ENCODE results near the gene HOXB6. TPM values are rescaled to one million over a fixed set of nuclear protein-coding genes. Genes with fewer than 3 reads are reported as not detected.

Gene HOXB6
- polyA plus RNA-seq, 2 of the 4 experiments (the other 2 are of a cell fraction): 10.2 to 14.7 TPM

GRCh38 chr17:48595278-48595999 is 9.3 kb downstream of the HOXB6 start:
- Histone ChIP-seq H3K27ac (no peak overlapping the region), H3K4me2 (no peak overlapping the region), H3K4me3 (no peak overlapping the region), H3K4me1 (peaks cover 17% of the 10 kb centered on the region), H3K9me3 (no peaks in the 10 kb centered on the region)
- no peak for FAIRE-seq
- ChIA-PET CTCF (interaction anchor here (0.7 to 5.9 kb wide), 13 partner anchors 13 to 569 kb away, joined by 3 to 64 read pairs (median 7); no protein-coding TSS in a partner anchor), POLR2A (interaction anchor here (1.4 kb wide), 1 partner anchor 9 kb away, joined by 3 read pairs; no protein-coding TSS in a partner anchor)
- TF ChIP-seq EP300 (IDR thresholded peaks at IDR 0.05): no peak
- TF ChIP-seq EHMT2 (IDR thresholded peaks at IDR 0.05; ENCODE audit: low read depth): no peak
- no peak for TF ChIP-seq BHLHE40 (IDR thresholded peaks at IDR 0.05; ENCODE audit: low read depth, low read length)
- no peak for TF ChIP-seq RNF2 (IDR thresholded peaks at IDR 0.05; ENCODE audit: borderline replicate concordance, low read depth)
- no peak for TF ChIP-seq ZC3H11A (IDR thresholded peaks at IDR 0.05)
- no peak for TF ChIP-seq POLR2A (IDR thresholded peaks at IDR 0.05; ENCODE audit: low read length)
- no peak for TF ChIP-seq TP53 (CRISPR knock-in tag; IDR thresholded peaks at IDR 0.05)
- TF ChIP-seq ESRRA (IDR thresholded peaks at IDR 0.05; ENCODE audit: borderline replicate concordance, low read length): no peak
- no peak for DNase-seq (ENCODE audit: low read depth in 1 of 2, low spot score in 1 of 2)
- no peak for ATAC-seq
- WGBS (ENCODE audit: missing lambda C conversion rate): 89% methylated on average over 25 of the region's 25 CpGs

- CTCF ChIA-PET: interaction anchor here (0.6 to 5.9 kb wide), 34 partner anchors 11 to 568 kb away, joined by 3 to 64 read pairs (median 4); no protein-coding TSS in a partner anchor
- peaks cover 10% of the 10 kb centered on the region for H3K4me1 ChIP-seq
- DNase-seq (ENCODE audit: low read depth in 1 of 2, low spot score in 1 of 2): no peak
- no peak for ATAC-seq
- H3K27ac ChIP-seq: peak overlapping the region in 1 of 2 experiments; percentile 60; a peak in 3 of 6 replicates
- FAIRE-seq: no peak
- POLR2A ChIA-PET: no interaction called here
- no peaks in the 10 kb centered on the region for H3K9me3 ChIP-seq
- peak overlapping the region; percentile 64 for H3K4me2 ChIP-seq
- TF ChIP-seq PHF8 (IDR thresholded peaks at IDR 0.05; ENCODE audit: borderline replicate concordance, low read depth): no peak
- no peak for TF ChIP-seq CHD4 (IDR thresholded peaks at IDR 0.05; ENCODE audit: borderline replicate concordance)
- no peak for TF ChIP-seq MAX (IDR thresholded peaks at IDR 0.05)
- TF ChIP-seq CEBPB (IDR thresholded peaks at IDR 0.05): no peak
- TF ChIP-seq PBX3 (IDR thresholded peaks at IDR 0.05): no peak
- no peak for TF ChIP-seq ESRRA (IDR thresholded peaks at IDR 0.05; ENCODE audit: borderline replicate concordance, low read length)
- no peak for TF ChIP-seq GATA3 (IDR thresholded peaks at IDR 0.05; ENCODE audit: borderline replicate concordance)
- no peak for TF ChIP-seq EP300 (IDR thresholded peaks at IDR 0.05)
- no peak for TF ChIP-seq BHLHE40 (IDR thresholded peaks at IDR 0.05; ENCODE audit: low read depth, low read length)
- no peak for TF ChIP-seq MAZ (IDR thresholded peaks at IDR 0.05; ENCODE audit: borderline replicate concordance, low read depth, low read length)
- TF ChIP-seq POLR2A (IDR thresholded peaks at IDR 0.05; ENCODE audit: low read length): no peak
- no peak for TF ChIP-seq USF2 (IDR thresholded peaks at IDR 0.05)
- TF ChIP-seq HES2 (IDR thresholded peaks at IDR 0.05): no peak
- TF ChIP-seq FOXS1 (CRISPR knock-in tag; IDR thresholded peaks at IDR 0.05): no peak
- TF ChIP-seq POLR2AphosphoS2 (conservative IDR thresholded peaks at IDR 0.05; ENCODE audit: low read length): no peak
- H3K4me3 ChIP-seq: no peak overlapping the region
- 92% methylated on average over 25 of the region's 25 CpGs for WGBS (ENCODE audit: missing lambda C conversion rate)
Observed at GRCh38 chr17:48594538-48595277, 10.1 kb downstream of the HOXB6 start.

Measured in A549 (cell line).